Progenitor cell of endocrine pancreas (in vitro differentiated cells): ENCODE results near the gene APAF1. TPM values are rescaled to one million over a fixed set of nuclear protein-coding genes. Genes with fewer than 3 reads are reported as not detected.

Experiments used
- DNase-seq: peaks from one replicate; pipeline ENCODE4 v3.0.0; 2021; ENCODE audit warnings: low spot score; ENCODE audit not compliant: unreplicated experiment
- H3K27ac Mint-ChIP-seq: 2 replicates; pipeline ENCODE4 v1.8.0; 2021; ENCODE audit warnings: mild to moderate bottlenecking, moderate library complexity, mixed read lengths
- H3K27me3 Mint-ChIP-seq: 2 replicates; pipeline ENCODE4 v1.8.0; 2021; ENCODE audit warnings: mixed read lengths
- H3K36me3 Mint-ChIP-seq: 2 replicates; pipeline ENCODE4 v1.8.0; 2022; ENCODE audit warnings: mixed read lengths; ENCODE audit not compliant: insufficient read depth
- H3K4me1 Mint-ChIP-seq: 2 replicates; pipeline ENCODE4 v1.8.0; 2021; ENCODE audit warnings: low read depth, mixed read lengths
- H3K4me3 Mint-ChIP-seq: 2 replicates; pipeline ENCODE4 v1.8.0; 2021; ENCODE audit warnings: low read depth, mild to moderate bottlenecking, moderate library complexity, mixed read lengths
- H3K9me3 Mint-ChIP-seq: 2 replicates; pipeline ENCODE4 v1.8.0; 2021; ENCODE audit warnings: low read depth, mixed read lengths
- CTCF ChIP-seq: fragments of 200-600 bp; sonication (generic); IDR thresholded peaks from one replicate; pipeline ENCODE4 v1.5.0; 2021; ENCODE audit warnings: antibody characterized with exemption, mild to moderate bottlenecking; ENCODE audit not compliant: unreplicated experiment
- total RNA-seq: library from RNA; stranded (reverse); gene quantifications from 2 replicates; pipeline ENCODE4 v1.2.1, GENCODE V29; 2021

Gene APAF1
- total RNA-seq, 1 donor from 2014 or later: 30.9 TPM

GRCh38 chr12:98686603-98687002 is 41.5 kb downstream of the APAF1 start:
- Mint-ChIP-seq H3K9me3 (no peaks in the 10 kb centered on the region), H3K4me1 (no peaks in the 10 kb centered on the region), H3K27ac (no peak overlapping the region), H3K4me3 (no peak overlapping the region), H3K27me3 (no peaks in the 10 kb centered on the region), H3K36me3 (peaks cover 24% of the 10 kb centered on the region)
- no peak for TF ChIP-seq CTCF
- DNase-seq: no peak

- no peaks in the 10 kb centered on the region for H3K27me3 Mint-ChIP-seq
- no peak for DNase-seq
- H3K36me3 Mint-ChIP-seq: peaks cover 27% of the 10 kb centered on the region
- no peak overlapping the region for H3K27ac Mint-ChIP-seq
- H3K9me3 Mint-ChIP-seq: no peaks in the 10 kb centered on the region
- H3K4me1 Mint-ChIP-seq: no peaks in the 10 kb centered on the region
- no peak overlapping the region for H3K4me3 Mint-ChIP-seq
- no peak for TF ChIP-seq CTCF
Observed at GRCh38 chr12:98691351-98691750, 46.3 kb downstream of the APAF1 start.

GRCh38 chr12:98696036-98696646 is 51.1 kb downstream of the APAF1 start:
- no peaks in the 10 kb centered on the region for H3K9me3 Mint-ChIP-seq
- no peak overlapping the region for H3K27ac Mint-ChIP-seq
- H3K27me3 Mint-ChIP-seq: no peaks in the 10 kb centered on the region
- H3K36me3 Mint-ChIP-seq: peaks cover 24% of the 10 kb centered on the region
- no peak for DNase-seq
- no peaks in the 10 kb centered on the region for H3K4me1 Mint-ChIP-seq
- TF ChIP-seq CTCF: no peak
- no peak overlapping the region for H3K4me3 Mint-ChIP-seq

- TF ChIP-seq CTCF: no peak
- Mint-ChIP-seq H3K4me1 (no peaks in the 10 kb centered on the region), H3K4me3 (no peak overlapping the region), H3K27ac (no peak overlapping the region), H3K9me3 (no peaks in the 10 kb centered on the region), H3K27me3 (no peaks in the 10 kb centered on the region), H3K36me3 (peaks cover 19% of the 10 kb centered on the region)
- DNase-seq: no peak
Observed at GRCh38 chr12:98697209-98697608, 52.1 kb downstream of the APAF1 start.

- Mint-ChIP-seq H3K9me3 (no peaks in the 10 kb centered on the region), H3K4me3 (no peak overlapping the region), H3K4me1 (no peaks in the 10 kb centered on the region), H3K36me3 (peaks cover 11% of the 10 kb centered on the region), H3K27me3 (no peaks in the 10 kb centered on the region), H3K27ac (no peak overlapping the region)
- no peak for TF ChIP-seq CTCF
- no peak for DNase-seq
Observed at GRCh38 chr12:98698603-98699463, 53.7 kb downstream of the APAF1 start.
